H1 (cell line): Measurements from ENCODE around the gene MMD. TPM values are rescaled to one million over a fixed set of nuclear protein-coding genes. Genes with fewer than 3 reads are reported as not detected.

Source experiments
- CTCF ChIA-PET: fragments of 300-600 bp; sonication (Branson Sonifier 250); formaldehyde crosslinking; loops from one replicate; lab custom pipeline; 2021; ENCODE audit not compliant: partially characterized antibody; lab: Charles Lee
- POLR2A ChIA-PET: fragments of 300-600 bp; sonication (Branson Sonifier 250); formaldehyde crosslinking; loops from one replicate; lab custom pipeline; 2021; ENCODE audit warnings: inconsistent platforms; ENCODE audit not compliant: partially characterized antibody; lab: Charles Lee
- DNase-seq, 2 experiments: peaks; one replicate each; pipeline versions ENCODE4 v3.0.0 to v3.0.0-alpha.2; 2010 to 2022; ENCODE audit warnings: low spot score in 2 of 2, low read depth in 1 of 2, mixed read lengths in 1 of 2
- FAIRE-seq: peaks from 2 replicates; lab custom pipeline; 2011; peaks lifted over from hg19 to GRCh38; lab: Jason Lieb, UNC
- H2AFZ ChIP-seq: 2 replicates; pipeline ENCODE4 v1.8.1; 2012; ENCODE audit warnings: low read length, inconsistent platforms
- H2AK5ac ChIP-seq: 2 replicates; pipeline ENCODE4 v1.6.1; 2013; ENCODE audit warnings: low read depth, low read length
- H2BK120ac ChIP-seq: replicated peaks from 2 replicates; pipeline ENCODE3; 2013; ENCODE audit warnings: low read depth, low read length, inconsistent platforms
- H2BK12ac ChIP-seq: 2 replicates; pipeline ENCODE4 v1.6.1; 2013; ENCODE audit warnings: low read depth, low read length
- H2BK15ac ChIP-seq: 2 replicates; pipeline ENCODE4 v1.6.1; 2013; ENCODE audit warnings: low read length
- H2BK20ac ChIP-seq: 2 replicates; pipeline ENCODE4 v1.6.1; 2013; ENCODE audit warnings: low read length
- H2BK5ac ChIP-seq: 2 replicates; pipeline ENCODE4 v1.6.1; 2013; ENCODE audit warnings: low read depth, low read length
- H3K14ac ChIP-seq: 2 replicates; pipeline ENCODE4 v1.6.1; 2013; ENCODE audit warnings: inconsistent platforms; ENCODE audit not compliant: insufficient read length
- H3K18ac ChIP-seq: 2 replicates; pipeline ENCODE4 v1.6.1; 2013; ENCODE audit warnings: low read length; ENCODE audit errors: extremely low read depth
- H3K23ac ChIP-seq: 2 replicates; pipeline ENCODE4 v1.6.1; 2013; ENCODE audit warnings: inconsistent platforms; ENCODE audit not compliant: insufficient read length
- H3K23me2 ChIP-seq: 2 replicates; pipeline ENCODE4 v1.6.1; 2013; ENCODE audit warnings: low read depth, low read length
- H3K27ac ChIP-seq: 2 replicates; pipeline ENCODE4 v1.6.1; 2011; ENCODE audit warnings: low read depth, low read length, inconsistent platforms
- H3K27me3 ChIP-seq, 4 experiments: replicated peaks in 1 of 4; 1 replicate in 1 of 4; 2 replicates in 3 of 4; pipeline versions ENCODE4 v1.6.1 to v1.8.1; 2011 to 2013; ENCODE audit warnings: low read length in 3 of 4, mild to moderate bottlenecking in 3 of 4, inconsistent platforms in 2 of 4, mixed read lengths in 2 of 4, moderate library complexity in 1 of 4; ENCODE audit not compliant: control insufficient read depth in 3 of 4, insufficient read depth in 3 of 4; ENCODE audit errors: extremely low read depth in 1 of 4
- H3K36me3 ChIP-seq, 4 experiments: 2 replicates each; pipeline versions ENCODE4 v1.6.1 to v1.8.1; 2011 to 2013; ENCODE audit warnings: mild to moderate bottlenecking in 4 of 4, low read length in 3 of 4, moderate library complexity in 2 of 4, control low read depth in 1 of 4, inconsistent platforms in 1 of 4; ENCODE audit not compliant: insufficient read depth in 4 of 4, control insufficient read depth in 2 of 4
- H3K4ac ChIP-seq: replicated peaks from 2 replicates; pipeline ENCODE3; 2013; ENCODE audit warnings: low read length, low read depth, mixed read lengths, inconsistent platforms; ENCODE audit not compliant: insufficient read length
- H3K4me1 ChIP-seq, 4 experiments: replicated peaks in 1 of 4; 1 replicate in 1 of 4; 2 replicates in 3 of 4; pipeline versions ENCODE4 v1.6.1 to v1.8.1; 2011 to 2013; ENCODE audit warnings: low read length in 3 of 4, inconsistent platforms in 2 of 4, mixed read lengths in 1 of 4; ENCODE audit not compliant: insufficient read depth in 4 of 4, control insufficient read depth in 3 of 4
- H3K4me2 ChIP-seq, 2 experiments: 2 replicates each; pipeline versions ENCODE4 v1.6.1 to v1.8.1; 2011 to 2013; ENCODE audit warnings: low read depth in 2 of 2, low read length in 2 of 2, control low read depth in 1 of 2, inconsistent platforms in 1 of 2, mild to moderate bottlenecking in 1 of 2; ENCODE audit not compliant: insufficient read depth in 1 of 2
- H3K4me3 ChIP-seq, 4 experiments: fragments of 200-600, 300-600 bp in 1 of 4; sonication (generic), shearing (Covaris generic), sonication (Bioruptor Twin) in 1 of 4; 2 replicates each; pipeline versions ENCODE4 v1.5.1 to v1.8.1; 2011 to 2016; ENCODE audit warnings: low read length in 4 of 4, low read depth in 3 of 4, control low read depth in 2 of 4, inconsistent platforms in 2 of 4, mild to moderate bottlenecking in 2 of 4, mixed read lengths in 1 of 4, moderate library complexity in 1 of 4; ENCODE audit not compliant: insufficient read depth in 2 of 4; ENCODE audit errors: extremely low read depth in 1 of 4
- H3K56ac ChIP-seq: replicated peaks from 2 replicates; pipeline ENCODE3; 2013; ENCODE audit warnings: low read depth, mild to moderate bottlenecking, mixed read lengths, low read length, inconsistent platforms; ENCODE audit not compliant: insufficient read length
- H3K79me1 ChIP-seq: 2 replicates; pipeline ENCODE4 v1.6.1; 2013; ENCODE audit warnings: low read depth, low read length, control low read depth
- H3K79me2 ChIP-seq, 2 experiments: 2 replicates each; pipeline versions ENCODE4 v1.6.1 to v1.8.1; 2012 to 2013; ENCODE audit warnings: low read length in 2 of 2, mild to moderate bottlenecking in 2 of 2, inconsistent platforms in 1 of 2; ENCODE audit not compliant: insufficient read depth in 2 of 2, control insufficient read depth in 1 of 2
- H3K9ac ChIP-seq, 4 experiments: replicated peaks in 1 of 4; 1 replicate in 1 of 4; 2 replicates in 3 of 4; pipeline versions ENCODE4 v1.6.1 to v1.8.1; 2011 to 2013; ENCODE audit warnings: low read depth in 3 of 4, low read length in 3 of 4, control low read depth in 2 of 4, mild to moderate bottlenecking in 2 of 4, moderate library complexity in 2 of 4, inconsistent platforms in 1 of 4; ENCODE audit errors: extremely low read depth in 1 of 4
- H3K9me3 ChIP-seq, 2 experiments: 2 replicates each; pipeline versions ENCODE4 v1.6.1 to v1.8.1; 2012 to 2013; ENCODE audit warnings: mild to moderate bottlenecking in 2 of 2, moderate library complexity in 2 of 2, control low read depth in 1 of 2, inconsistent platforms in 1 of 2, low read depth in 1 of 2, low read length in 1 of 2, mixed read lengths in 1 of 2; ENCODE audit not compliant: insufficient read depth in 2 of 2
- H4K20me1 ChIP-seq, 2 experiments: replicated peaks in 1 of 2; 2 replicates each; pipeline versions ENCODE3 to v1.8.1; 2011 to 2013; ENCODE audit warnings: inconsistent platforms in 2 of 2, low read length in 2 of 2, mild to moderate bottlenecking in 1 of 2; ENCODE audit not compliant: insufficient read depth in 2 of 2, control insufficient read depth in 1 of 2
- H4K5ac ChIP-seq: 2 replicates; pipeline ENCODE4 v1.6.1; 2013; ENCODE audit warnings: low read length, low read depth, mixed read lengths, inconsistent platforms; ENCODE audit not compliant: insufficient read length
- H4K8ac ChIP-seq: 2 replicates; pipeline ENCODE4 v1.8.0; 2013; ENCODE audit warnings: mild to moderate bottlenecking, moderate library complexity, low read length, inconsistent platforms; ENCODE audit not compliant: insufficient read depth; ENCODE audit errors: extremely low read depth
- H4K91ac ChIP-seq: replicated peaks from 2 replicates; pipeline ENCODE3; 2013; ENCODE audit warnings: low read length, mixed read lengths, inconsistent platforms; ENCODE audit not compliant: insufficient read length
- ASH2L ChIP-seq: fragments of 200-600, 300-600 bp; sonication (generic); IDR thresholded peaks from one replicate; pipeline ENCODE4 v1.7.1; 2017; ENCODE audit warnings: low read length
- BRCA1 ChIP-seq: IDR thresholded peaks from 2 replicates; pipeline ENCODE4 v1.6.1; 2012; ENCODE audit warnings: low read depth, low read length, improper control_type of control experiment
- EZH2 ChIP-seq: fragments of 200-600 bp; sonication (generic); IDR thresholded peaks from 2 replicates; pipeline ENCODE4 v1.7.1; 2012; ENCODE audit warnings: low read depth, mild to moderate bottlenecking, moderate library complexity, low read length, inconsistent platforms; ENCODE audit not compliant: severe bottlenecking
- GTF2F1 ChIP-seq: IDR thresholded peaks from 2 replicates; pipeline ENCODE4 v1.6.1; 2012; ENCODE audit warnings: low read depth, low read length, improper control_type of control experiment, borderline replicate concordance
- MAFK ChIP-seq: IDR thresholded peaks from 2 replicates; pipeline ENCODE4 v1.6.1; 2012; ENCODE audit warnings: low read depth, mild to moderate bottlenecking, improper control_type of control experiment, low read length
- SP4 ChIP-seq: IDR thresholded peaks from 2 replicates; pipeline ENCODE4 v1.6.1; 2012; ENCODE audit warnings: low read length, inconsistent platforms
- TBP ChIP-seq: IDR thresholded peaks from 2 replicates; pipeline ENCODE4 v1.6.1; 2011; ENCODE audit warnings: low read depth, low read length, improper control_type of control experiment
- WGBS, 2 experiments: shearing (Covaris generic) in 1 of 2; methylation state at CpG; one replicate each; pipeline versions ENCODE4 v1.1.6 to v1.1.7; 2013 to 2015; ENCODE audit warnings: low lambda C conversion rate in 2 of 2, mixed read lengths in 2 of 2, inconsistent platforms in 1 of 2, low coverage in 1 of 2, missing lambda C conversion rate in 1 of 2; ENCODE audit not compliant: insufficient replicate concordance in 2 of 2, insufficient coverage in 1 of 2, insufficient read length in 1 of 2; ENCODE audit errors: extremely low coverage in 1 of 2, missing lambda C conversion rate in 1 of 2; 5-methylcytosine and 5-hydroxymethylcytosine counted together
- polyA plus RNA-seq, 7 experiments: library from polyadenylated mRNA; depleted of rRNA in 3 of 7; stranded (reverse) in 5 of 7; unstranded in 2 of 7; fragments of >200 nt in 5 of 7; fragments of 200-250 nt in 2 of 7; gene quantifications; 1 replicate in 5 of 7; 2 replicates in 1 of 7; 4 replicates in 1 of 7; pipeline versions ENCODE4 v1.2.1 to v1.2.3, GENCODE V29; 2011 to 2013; ENCODE audit warnings: missing spikeins in 2 of 7, mixed read lengths in 2 of 7
- total RNA-seq: library from RNA; stranded (reverse); fragmentation: NEBNext Ultra II Directional; extraction: Animal tissue kit (Norgen Biotek cat#: 25700); gene quantifications from 2 replicates; pipeline ENCODE4 v1.2.1, GENCODE V29; 2021

Gene MMD
- total and polyA plus RNA-seq, 2 of the 8 experiments (the other 6 are each of a cell fraction or from before 2014, with no cell fraction given) = 28.2 to 37.8 TPM

DNA sequence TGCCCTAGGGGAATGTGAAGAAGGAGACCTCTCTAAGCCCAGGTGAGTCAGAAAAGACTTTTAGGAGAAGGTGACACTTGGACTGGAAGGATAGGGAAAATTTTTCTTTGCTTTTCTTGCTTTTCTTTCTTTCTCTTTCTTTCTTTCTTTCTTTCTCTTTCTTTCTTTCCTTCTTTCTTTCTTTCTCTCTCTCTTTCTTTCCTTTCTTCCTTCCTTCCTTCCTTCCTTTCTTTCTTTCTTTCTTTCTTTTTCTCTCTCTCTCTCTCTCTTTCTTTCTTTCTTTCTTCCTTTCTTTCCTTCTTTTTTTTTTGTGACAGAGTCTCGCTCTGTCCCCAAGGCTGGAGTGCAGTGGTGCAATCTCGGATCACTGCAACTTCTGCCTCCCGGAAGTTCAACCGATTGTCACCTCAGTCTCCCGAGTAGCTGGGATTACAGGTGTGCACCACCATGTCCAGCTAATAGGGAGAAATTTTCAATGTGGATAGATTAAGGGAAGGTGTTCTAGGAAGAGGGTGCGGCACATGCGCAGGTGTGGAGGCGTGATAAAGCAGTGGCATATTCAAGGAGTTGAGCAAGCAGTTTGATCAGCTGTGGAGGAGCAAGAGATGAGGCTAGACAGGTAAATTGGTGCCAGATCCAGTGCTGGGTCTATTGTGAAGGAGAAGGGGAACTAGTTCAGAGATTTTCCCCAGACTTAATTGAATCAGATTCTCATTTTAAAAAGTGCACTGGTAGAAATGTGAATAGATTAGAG lies 40.4 kb downstream of the MMD start:
- no peak overlapping the region for H2BK5ac ChIP-seq
- no peaks in the 10 kb centered on the region for H3K36me3 ChIP-seq
- ChIA-PET CTCF (interaction anchor here (1.2 to 1.4 kb wide), 2 partner anchors 26 to 60 kb away, joined by 3 to 4 read pairs; no protein-coding TSS in a partner anchor), POLR2A (no interaction called here)
- no peak overlapping the region for H2BK120ac ChIP-seq
- H3K56ac ChIP-seq = no peak overlapping the region
- H4K20me1 ChIP-seq = no peaks in the 10 kb centered on the region
- no peak overlapping the region for H4K91ac ChIP-seq
- H3K4ac ChIP-seq = no peak overlapping the region
- TF ChIP-seq EZH2 = no peak
- TF ChIP-seq ASH2L = no peak
- TF ChIP-seq GTF2F1 = no peak
- TF ChIP-seq BRCA1 = no peak
- TF ChIP-seq SP4 = no peak
- TF ChIP-seq MAFK = no peak
- no peak for TF ChIP-seq TBP
- no peak overlapping the region for H3K27ac ChIP-seq
- no peak overlapping the region for H3K23ac ChIP-seq
- H2AK5ac ChIP-seq = no peak overlapping the region
- H4K5ac ChIP-seq = no peak overlapping the region
- DNase-seq (no peak), FAIRE-seq (no peak)
- no peak overlapping the region for H3K4me2 ChIP-seq
- H2BK12ac ChIP-seq = no peak overlapping the region
- H3K9ac ChIP-seq = no peak overlapping the region
- no peak overlapping the region for H2BK15ac ChIP-seq
- H3K79me1 ChIP-seq = no peaks in the 10 kb centered on the region; the same call in 1 of the 2 replicates
- no peak overlapping the region for H2BK20ac ChIP-seq
- no peak overlapping the region for H4K8ac ChIP-seq
- H3K18ac ChIP-seq = no peak overlapping the region
- no peaks in the 10 kb centered on the region for H3K27me3 ChIP-seq
- no peaks in the 10 kb centered on the region for H3K9me3 ChIP-seq
- H3K14ac ChIP-seq = no peak overlapping the region
- no peaks in the 10 kb centered on the region for H3K4me1 ChIP-seq
- H3K4me3 ChIP-seq = no peak overlapping the region
- WGBS, 2 experiments = 90% methylated on average over 8 of the region's 8 CpGs; no CpG with 5 or more reads in 1 of the 2 experiments
- no peak overlapping the region for H2AFZ ChIP-seq
- H3K79me2 ChIP-seq = no peaks in the 10 kb centered on the region
- no peaks in the 10 kb centered on the region for H3K23me2 ChIP-seq
